Hepatocyte (in vitro differentiated cells): ENCODE results near the gene KRTAP17-1. TPM values are rescaled to one million over a fixed set of nuclear protein-coding genes. Genes with fewer than 3 reads are reported as not detected.

Experiments used
- DNase-seq: peaks from one replicate; pipeline ENCODE4 v3.0.0-alpha.2; 2016; ENCODE audit warnings: low spot score
- H2AFZ ChIP-seq: fragments of 200-600 bp; sonication (generic); 2 replicates; pipeline ENCODE4 v1.6.0; 2016; ENCODE audit warnings: antibody characterized with exemption, mild to moderate bottlenecking
- H3K27ac ChIP-seq: fragments of 200-600 bp; sonication (generic); 2 replicates; pipeline ENCODE4 v1.5.1; 2016; ENCODE audit warnings: mild to moderate bottlenecking
- H3K27me3 ChIP-seq: fragments of 200-600 bp; sonication (generic); 2 replicates; pipeline ENCODE4 v1.6.1; 2016
- H3K36me3 ChIP-seq: fragments of 200-600 bp; sonication (generic); replicated peaks from 2 replicates; pipeline ENCODE4 v1.5.1; 2016; ENCODE audit warnings: low read depth; ENCODE audit not compliant: insufficient read depth
- H3K4me1 ChIP-seq: fragments of 200-600 bp; sonication (generic); 2 replicates; pipeline ENCODE4 v1.5.1; 2016; ENCODE audit warnings: mild to moderate bottlenecking, moderate library complexity; ENCODE audit not compliant: insufficient read depth
- H3K4me2 ChIP-seq: fragments of 200-600 bp; sonication (generic); 2 replicates; pipeline ENCODE4 v1.6.0; 2016
- H3K4me3 ChIP-seq: fragments of 200-600 bp; sonication (generic); 2 replicates; pipeline ENCODE4 v1.5.1; 2016; ENCODE audit warnings: mild to moderate bottlenecking
- H3K79me2 ChIP-seq: fragments of 200-600 bp; sonication (generic); 2 replicates; pipeline ENCODE4 v1.6.0; 2017; ENCODE audit warnings: mild to moderate bottlenecking
- H3K9me2 ChIP-seq: fragments of 200-600 bp; sonication (generic); replicated peaks from 2 replicates; pipeline ENCODE4 v1.6.0; 2017; ENCODE audit warnings: mild to moderate bottlenecking; ENCODE audit not compliant: insufficient read depth
- H3K9me3 ChIP-seq: fragments of 200-600 bp; sonication (generic); 2 replicates; pipeline ENCODE4 v1.5.1; 2016; ENCODE audit warnings: low read depth, mild to moderate bottlenecking
- H4K20me1 ChIP-seq: fragments of 200-600 bp; sonication (generic); 2 replicates; pipeline ENCODE4 v1.6.0; 2016; ENCODE audit warnings: mild to moderate bottlenecking; ENCODE audit not compliant: insufficient read depth, poor library complexity, severe bottlenecking
- EZH2 ChIP-seq: fragments of 200-600 bp; sonication (generic); IDR thresholded peaks from 2 replicates; pipeline ENCODE4 v1.6.1; 2016; ENCODE audit warnings: antibody characterized with exemption, mild to moderate bottlenecking, borderline replicate concordance
- EZH2phosphoT487 ChIP-seq: fragments of 200-600 bp; sonication (generic); IDR thresholded peaks from one replicate; pipeline ENCODE4 v1.6.1; 2018; ENCODE audit warnings: antibody characterized with exemption, mild to moderate bottlenecking, low read depth, moderate library complexity; ENCODE audit not compliant: unreplicated experiment, severe bottlenecking
- WGBS: methylation state at CpG from one replicate; pipeline ENCODE4 v1.1.6; 2016; ENCODE audit warnings: low lambda C conversion rate; ENCODE audit errors: missing lambda C conversion rate; 5-methylcytosine and 5-hydroxymethylcytosine counted together
- polyA plus RNA-seq: library from polyadenylated mRNA; unstranded; fragments of >200 nt; fragmentation: Nextera tagmentation; extraction: Ambion mirVana; gene quantifications from 2 replicates; pipeline ENCODE4 v1.2.1, GENCODE V29; 2016
- total RNA-seq: library from RNA; depleted of rRNA; stranded (reverse); fragments of >200 nt; gene quantifications from 2 replicates; pipeline ENCODE4 v1.2.3, GENCODE V29; 2014
- TF ChIP-seq, protein P1 (sequence below): fragments of 200-600 bp; sonication (generic); IDR thresholded peaks from 2 replicates; pipeline ENCODE4 v1.5.1; 2016; ENCODE audit warnings: antibody characterized with exemption, mild to moderate bottlenecking; ENCODE audit not compliant: poor library complexity

Gene KRTAP17-1
- total and polyA plus RNA-seq, 2 experiments from 2014 or later, result 0.33 TPM; not detected in 1

DNA sequence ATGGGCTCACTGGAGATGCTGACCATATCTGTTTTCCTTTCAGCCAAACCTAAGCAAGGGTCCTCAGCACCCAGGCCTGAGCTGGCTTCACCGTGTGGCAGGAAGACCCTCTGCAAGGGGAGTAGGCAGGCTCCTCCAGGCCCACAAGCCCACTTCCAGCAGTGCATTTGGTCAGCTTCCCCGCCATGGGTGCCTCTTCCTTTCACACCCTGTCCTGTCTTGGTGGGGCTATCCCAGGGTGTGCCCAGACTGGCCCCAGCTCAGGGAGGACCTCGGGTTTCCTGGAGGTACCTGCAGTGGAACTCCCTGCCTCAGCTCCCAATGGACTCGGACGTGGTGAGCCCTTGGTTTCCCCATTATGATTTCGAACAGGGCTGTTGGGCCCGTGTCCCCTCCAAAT, 12.7 kb upstream of the KRTAP17-1 start:
- no peak overlapping the region for H2AFZ ChIP-seq
- TF ChIP-seq EZH2 (no peak), EZH2phosphoT487 (no peak)
- TF ChIP-seq, protein P1, sequence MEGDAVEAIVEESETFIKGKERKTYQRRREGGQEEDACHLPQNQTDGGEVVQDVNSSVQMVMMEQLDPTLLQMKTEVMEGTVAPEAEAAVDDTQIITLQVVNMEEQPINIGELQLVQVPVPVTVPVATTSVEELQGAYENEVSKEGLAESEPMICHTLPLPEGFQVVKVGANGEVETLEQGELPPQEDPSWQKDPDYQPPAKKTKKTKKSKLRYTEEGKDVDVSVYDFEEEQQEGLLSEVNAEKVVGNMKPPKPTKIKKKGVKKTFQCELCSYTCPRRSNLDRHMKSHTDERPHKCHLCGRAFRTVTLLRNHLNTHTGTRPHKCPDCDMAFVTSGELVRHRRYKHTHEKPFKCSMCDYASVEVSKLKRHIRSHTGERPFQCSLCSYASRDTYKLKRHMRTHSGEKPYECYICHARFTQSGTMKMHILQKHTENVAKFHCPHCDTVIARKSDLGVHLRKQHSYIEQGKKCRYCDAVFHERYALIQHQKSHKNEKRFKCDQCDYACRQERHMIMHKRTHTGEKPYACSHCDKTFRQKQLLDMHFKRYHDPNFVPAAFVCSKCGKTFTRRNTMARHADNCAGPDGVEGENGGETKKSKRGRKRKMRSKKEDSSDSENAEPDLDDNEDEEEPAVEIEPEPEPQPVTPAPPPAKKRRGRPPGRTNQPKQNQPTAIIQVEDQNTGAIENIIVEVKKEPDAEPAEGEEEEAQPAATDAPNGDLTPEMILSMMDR, result no peak

DNA sequence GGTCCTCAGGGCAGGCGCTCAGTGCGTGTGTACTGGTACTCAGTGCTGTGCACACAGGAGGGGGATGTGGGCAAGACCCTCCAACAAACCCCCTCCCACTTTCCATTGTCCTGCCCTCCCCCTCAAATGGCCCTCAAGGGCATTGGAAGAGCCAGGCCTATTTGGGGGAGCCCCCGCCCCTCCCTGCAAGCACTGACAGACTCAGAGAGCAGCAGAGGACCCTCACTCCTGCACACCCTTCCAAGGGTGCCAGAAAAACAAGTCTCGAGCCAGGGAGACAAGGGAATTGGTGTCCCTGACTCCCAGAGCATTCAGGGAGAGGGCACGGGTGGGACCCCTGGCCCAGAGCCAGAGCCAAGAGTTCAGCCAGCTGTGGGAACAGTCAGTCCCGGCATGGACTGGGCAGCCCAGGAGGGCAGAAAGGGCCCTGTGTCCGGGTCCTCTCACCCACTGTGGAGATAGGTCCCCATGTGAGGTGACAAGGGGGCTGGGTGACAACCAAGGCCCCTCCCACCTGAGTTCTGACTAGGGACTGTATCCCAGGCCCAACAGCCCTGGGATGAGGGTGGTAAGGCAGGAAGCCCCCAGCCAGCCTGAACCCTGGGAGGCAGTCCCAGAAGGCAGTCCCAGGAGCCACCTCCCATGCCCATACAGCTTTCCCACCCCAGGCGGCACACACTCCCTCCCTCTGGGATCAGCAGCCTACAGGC, 12.1 kb upstream of the KRTAP17-1 start:
- Histone ChIP-seq H3K27ac (no peak overlapping the region), H3K4me1 (no peaks in the 10 kb centered on the region), H3K9me3 (no peaks in the 10 kb centered on the region), H3K9me2 (no peaks in the 10 kb centered on the region), H4K20me1 (no peaks in the 10 kb centered on the region), H3K36me3 (no peaks in the 10 kb centered on the region), H3K27me3 (no peaks in the 10 kb centered on the region), H3K4me3 (no peak overlapping the region), H3K79me2 (no peaks in the 10 kb centered on the region), H3K4me2 (no peak overlapping the region), H2AFZ (no peak overlapping the region)
- DNase-seq, result no peak
- 91% methylated on average over 8 of the region's 8 CpGs for WGBS
- TF ChIP-seq, protein P1, result no peak
- no peak for TF ChIP-seq EZH2phosphoT487
- no peak for TF ChIP-seq EZH2

More for the DNA sequence above, 12.7 kb upstream of the KRTAP17-1 start:
- no peaks in the 10 kb centered on the region for H4K20me1 ChIP-seq
- no peak overlapping the region for H3K4me2 ChIP-seq
- no peak overlapping the region for H3K27ac ChIP-seq
- H3K9me2 ChIP-seq, result no peaks in the 10 kb centered on the region
- WGBS, result 90% methylated on average over 7 of the region's 7 CpGs
- no peak overlapping the region for H3K4me3 ChIP-seq
- H3K79me2 ChIP-seq, result no peaks in the 10 kb centered on the region
- H3K36me3 ChIP-seq, result no peaks in the 10 kb centered on the region
- H3K27me3 ChIP-seq, result no peaks in the 10 kb centered on the region
- DNase-seq, result no peak
- H3K4me1 ChIP-seq, result no peaks in the 10 kb centered on the region
- H3K9me3 ChIP-seq, result no peaks in the 10 kb centered on the region

DNA sequence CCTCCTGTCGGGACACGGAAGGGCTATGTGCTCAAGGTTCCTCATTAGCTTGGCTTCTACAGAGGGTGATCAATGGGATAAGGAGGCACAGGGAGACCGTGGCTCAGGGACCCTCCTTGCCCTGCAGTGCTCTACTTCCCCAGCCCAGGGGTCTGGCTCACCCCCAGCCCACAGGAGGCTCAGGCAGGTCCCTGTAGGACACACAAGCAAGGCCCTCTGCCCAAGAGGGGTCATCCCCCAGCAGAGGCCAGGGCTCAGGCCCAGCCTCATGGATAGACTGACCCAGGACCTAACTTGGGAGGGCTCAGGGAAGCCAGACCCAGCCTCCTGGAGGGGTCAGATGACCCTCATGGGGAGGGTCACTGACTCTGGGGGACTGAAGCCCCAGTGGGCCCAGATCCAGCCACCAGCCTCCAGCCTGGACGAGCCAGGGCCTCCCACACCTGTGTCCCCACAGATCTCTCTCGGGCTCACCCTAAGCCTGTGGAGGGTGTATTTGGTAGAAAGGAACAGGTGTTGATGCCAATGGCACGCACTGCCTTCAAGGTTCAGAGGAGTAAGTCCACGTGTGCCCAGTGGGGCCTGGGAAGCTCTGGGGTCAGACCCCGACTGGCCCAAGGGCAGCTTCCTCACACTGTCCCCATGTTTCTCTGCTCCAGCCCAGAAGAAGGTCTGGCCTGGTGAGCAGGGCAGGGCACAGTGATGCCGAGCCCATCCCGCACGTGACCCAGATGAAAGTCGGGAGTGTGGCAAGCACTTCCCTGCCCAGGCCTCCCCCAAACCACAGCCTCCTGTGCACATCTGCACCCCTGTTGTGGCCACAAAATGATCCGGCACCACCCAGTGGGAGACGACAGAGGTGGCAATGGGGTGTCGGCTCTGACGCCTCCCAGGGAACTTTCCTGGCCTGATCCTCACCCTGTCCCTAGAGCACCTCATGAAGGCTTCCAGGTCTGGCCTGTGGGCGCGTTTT, 10.9 kb upstream of the KRTAP17-1 start:
- Histone ChIP-seq H3K4me3 (no peak overlapping the region), H3K9me3 (no peaks in the 10 kb centered on the region), H3K36me3 (no peaks in the 10 kb centered on the region), H4K20me1 (no peaks in the 10 kb centered on the region), H2AFZ (no peak overlapping the region), H3K27me3 (no peaks in the 10 kb centered on the region), H3K4me2 (no peak overlapping the region), H3K4me1 (no peaks in the 10 kb centered on the region), H3K9me2 (no peaks in the 10 kb centered on the region), H3K27ac (no peak overlapping the region), H3K79me2 (no peaks in the 10 kb centered on the region)
- DNase-seq, result no peak
- TF ChIP-seq, protein P1, result no peak
- TF ChIP-seq EZH2 (no peak), EZH2phosphoT487 (no peak)
- 94% methylated on average over 18 of the region's 18 CpGs for WGBS
